ENCODE results near the gene SIGLEC15.

The SIGLEC15 gene

DNA sequence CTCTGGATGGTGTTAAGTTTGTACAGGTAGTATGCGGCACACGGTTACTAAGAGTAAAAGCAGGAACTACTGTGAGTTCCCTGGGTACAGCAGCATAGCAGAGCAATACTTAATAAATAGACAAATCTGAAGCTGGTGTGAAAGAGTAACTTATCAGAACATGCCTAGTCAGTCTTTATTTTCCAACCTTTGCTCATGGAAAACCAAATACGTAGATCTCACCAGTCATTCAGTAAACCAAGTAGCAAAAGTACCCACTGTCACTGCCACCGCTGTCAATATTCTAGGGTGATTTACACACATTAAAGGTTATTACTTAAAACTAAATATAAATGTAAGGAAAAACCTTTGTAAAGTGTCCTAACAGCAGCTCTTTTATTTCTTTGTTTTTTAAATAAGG is 35.0 kb downstream of the SIGLEC15 start:
- ATAC-seq: no peak
- no peak for TF ChIP-seq ESRRG (CRISPR knock-in tag; IDR thresholded peaks at IDR 0.05)
- TF ChIP-seq OSR1 (CRISPR knock-in tag; IDR thresholded peaks at IDR 0.05): no peak
- no peak for TF ChIP-seq TOX (CRISPR knock-in tag; IDR thresholded peaks at IDR 0.05; ENCODE audit: borderline replicate concordance)
- TF ChIP-seq, protein P1, sequence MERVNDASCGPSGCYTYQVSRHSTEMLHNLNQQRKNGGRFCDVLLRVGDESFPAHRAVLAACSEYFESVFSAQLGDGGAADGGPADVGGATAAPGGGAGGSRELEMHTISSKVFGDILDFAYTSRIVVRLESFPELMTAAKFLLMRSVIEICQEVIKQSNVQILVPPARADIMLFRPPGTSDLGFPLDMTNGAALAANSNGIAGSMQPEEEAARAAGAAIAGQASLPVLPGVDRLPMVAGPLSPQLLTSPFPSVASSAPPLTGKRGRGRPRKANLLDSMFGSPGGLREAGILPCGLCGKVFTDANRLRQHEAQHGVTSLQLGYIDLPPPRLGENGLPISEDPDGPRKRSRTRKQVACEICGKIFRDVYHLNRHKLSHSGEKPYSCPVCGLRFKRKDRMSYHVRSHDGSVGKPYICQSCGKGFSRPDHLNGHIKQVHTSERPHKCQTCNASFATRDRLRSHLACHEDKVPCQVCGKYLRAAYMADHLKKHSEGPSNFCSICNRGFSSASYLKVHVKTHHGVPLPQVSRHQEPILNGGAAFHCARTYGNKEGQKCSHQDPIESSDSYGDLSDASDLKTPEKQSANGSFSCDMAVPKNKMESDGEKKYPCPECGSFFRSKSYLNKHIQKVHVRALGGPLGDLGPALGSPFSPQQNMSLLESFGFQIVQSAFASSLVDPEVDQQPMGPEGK (CRISPR knock-in tag; IDR thresholded peaks at IDR 0.05; ENCODE audit: borderline replicate concordance): no peak
- no peak for TF ChIP-seq ZNF8 (CRISPR knock-in tag; IDR thresholded peaks at IDR 0.05)
- no peak for TF ChIP-seq CSDC2 (CRISPR knock-in tag; IDR thresholded peaks at IDR 0.05)
- no peak for TF ChIP-seq GLIS3 (CRISPR knock-in tag; IDR thresholded peaks at IDR 0.05)
- TF ChIP-seq ZNF565 (CRISPR knock-in tag; conservative IDR thresholded peaks at IDR 0.05; ENCODE audit: low read depth): no peak

DNA sequence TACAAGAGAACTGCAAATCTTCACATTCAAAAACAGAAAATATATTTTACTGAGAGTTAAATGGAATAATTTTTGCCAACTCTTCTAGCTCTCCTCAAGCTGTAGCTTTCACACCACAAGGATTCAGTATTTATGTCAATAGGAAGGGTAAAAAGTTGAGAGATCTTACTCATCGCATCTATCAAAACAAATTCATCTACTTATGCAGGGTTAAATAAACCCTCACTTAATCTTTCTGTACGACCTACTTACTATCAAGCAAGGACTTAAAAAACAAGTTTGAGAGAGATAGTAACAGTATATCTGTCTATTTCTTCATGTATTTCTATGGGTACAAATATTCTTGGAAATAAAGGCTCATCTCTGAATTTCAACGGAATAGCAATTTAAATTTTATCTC is 35.5 kb downstream of the SIGLEC15 start:
- TF ChIP-seq, protein P1 (CRISPR knock-in tag; IDR thresholded peaks at IDR 0.05; ENCODE audit: borderline replicate concordance): no peak
- TF ChIP-seq ZNF8 (CRISPR knock-in tag; IDR thresholded peaks at IDR 0.05) (no peak), OSR1 (CRISPR knock-in tag; IDR thresholded peaks at IDR 0.05) (no peak), CSDC2 (CRISPR knock-in tag; IDR thresholded peaks at IDR 0.05) (no peak), ZC3H10 (CRISPR knock-in tag; IDR thresholded peaks at IDR 0.05) (no peak), RARB (CRISPR knock-in tag; IDR thresholded peaks at IDR 0.05) (no peak), ZNF565 (CRISPR knock-in tag; conservative IDR thresholded peaks at IDR 0.05; ENCODE audit: low read depth) (no peak), ZFP30 (CRISPR knock-in tag; IDR thresholded peaks at IDR 0.05) (no peak), TSHZ2 (CRISPR knock-in tag; IDR thresholded peaks at IDR 0.05) (no peak), ISL1 (CRISPR knock-in tag; IDR thresholded peaks at IDR 0.05) (no peak), TCF4 (CRISPR knock-in tag; IDR thresholded peaks at IDR 0.05; ENCODE audit: borderline replicate concordance) (no peak), GLIS3 (CRISPR knock-in tag; IDR thresholded peaks at IDR 0.05) (no peak), TOX (CRISPR knock-in tag; IDR thresholded peaks at IDR 0.05; ENCODE audit: borderline replicate concordance) (no peak), SNAI2 (CRISPR knock-in tag; IDR thresholded peaks at IDR 0.05) (no peak), PPARA (CRISPR knock-in tag; IDR thresholded peaks at IDR 0.05; ENCODE audit: borderline replicate concordance) (no peak)
- TF ChIP-seq, protein P2, sequence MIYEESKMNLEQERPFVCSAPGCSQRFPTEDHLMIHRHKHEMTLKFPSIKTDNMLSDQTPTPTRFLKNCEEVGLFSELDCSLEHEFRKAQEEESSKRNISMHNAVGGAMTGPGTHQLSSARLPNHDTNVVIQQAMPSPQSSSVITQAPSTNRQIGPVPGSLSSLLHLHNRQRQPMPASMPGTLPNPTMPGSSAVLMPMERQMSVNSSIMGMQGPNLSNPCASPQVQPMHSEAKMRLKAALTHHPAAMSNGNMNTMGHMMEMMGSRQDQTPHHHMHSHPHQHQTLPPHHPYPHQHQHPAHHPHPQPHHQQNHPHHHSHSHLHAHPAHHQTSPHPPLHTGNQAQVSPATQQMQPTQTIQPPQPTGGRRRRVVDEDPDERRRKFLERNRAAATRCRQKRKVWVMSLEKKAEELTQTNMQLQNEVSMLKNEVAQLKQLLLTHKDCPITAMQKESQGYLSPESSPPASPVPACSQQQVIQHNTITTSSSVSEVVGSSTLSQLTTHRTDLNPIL (CRISPR knock-in tag; IDR thresholded peaks at IDR 0.05; ENCODE audit: low read depth): no peak
- no peak for ATAC-seq

GRCh38 chr18:45861926-45862325 is 36.5 kb downstream of the SIGLEC15 start:
- no peak for ATAC-seq
- TF ChIP-seq, protein P3, sequence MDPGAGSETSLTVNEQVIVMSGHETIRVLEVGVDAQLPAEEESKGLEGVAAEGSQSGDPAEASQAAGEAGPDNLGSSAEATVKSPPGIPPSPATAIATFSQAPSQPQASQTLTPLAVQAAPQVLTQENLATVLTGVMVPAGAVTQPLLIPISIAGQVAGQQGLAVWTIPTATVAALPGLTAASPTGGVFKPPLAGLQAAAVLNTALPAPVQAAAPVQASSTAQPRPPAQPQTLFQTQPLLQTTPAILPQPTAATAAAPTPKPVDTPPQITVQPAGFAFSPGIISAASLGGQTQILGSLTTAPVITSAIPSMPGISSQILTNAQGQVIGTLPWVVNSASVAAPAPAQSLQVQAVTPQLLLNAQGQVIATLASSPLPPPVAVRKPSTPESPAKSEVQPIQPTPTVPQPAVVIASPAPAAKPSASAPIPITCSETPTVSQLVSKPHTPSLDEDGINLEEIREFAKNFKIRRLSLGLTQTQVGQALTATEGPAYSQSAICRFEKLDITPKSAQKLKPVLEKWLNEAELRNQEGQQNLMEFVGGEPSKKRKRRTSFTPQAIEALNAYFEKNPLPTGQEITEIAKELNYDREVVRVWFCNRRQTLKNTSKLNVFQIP (CRISPR knock-in tag; IDR thresholded peaks at IDR 0.05; ENCODE audit: borderline replicate concordance, low read depth): no peak
- TF ChIP-seq ARNTL (CRISPR knock-in tag; IDR thresholded peaks at IDR 0.05; ENCODE audit: borderline replicate concordance, low read depth) (no peak), RARB (CRISPR knock-in tag; IDR thresholded peaks at IDR 0.05) (no peak), ZFP3 (CRISPR knock-in tag; IDR thresholded peaks at IDR 0.05) (no peak), TCF4 (CRISPR knock-in tag; IDR thresholded peaks at IDR 0.05; ENCODE audit: borderline replicate concordance) (no peak), TSHZ2 (CRISPR knock-in tag; IDR thresholded peaks at IDR 0.05) (no peak), OSR1 (CRISPR knock-in tag; IDR thresholded peaks at IDR 0.05) (no peak), ISL1 (CRISPR knock-in tag; IDR thresholded peaks at IDR 0.05) (no peak), GLIS3 (CRISPR knock-in tag; IDR thresholded peaks at IDR 0.05) (no peak), TOX (CRISPR knock-in tag; IDR thresholded peaks at IDR 0.05; ENCODE audit: borderline replicate concordance) (no peak), ZFP30 (CRISPR knock-in tag; IDR thresholded peaks at IDR 0.05) (no peak), ZC3H10 (CRISPR knock-in tag; IDR thresholded peaks at IDR 0.05) (no peak), CSDC2 (CRISPR knock-in tag; IDR thresholded peaks at IDR 0.05) (no peak), ZNF70 (CRISPR knock-in tag; IDR thresholded peaks at IDR 0.05) (no peak), SNAI2 (CRISPR knock-in tag; IDR thresholded peaks at IDR 0.05) (no peak), ZNF8 (CRISPR knock-in tag; IDR thresholded peaks at IDR 0.05) (no peak), BACH2 (CRISPR knock-in tag; IDR thresholded peaks at IDR 0.05; ENCODE audit: borderline replicate concordance) (no peak)
- TF ChIP-seq, protein P1 (CRISPR knock-in tag; IDR thresholded peaks at IDR 0.05; ENCODE audit: borderline replicate concordance): no peak
